ENCODE results near the gene DUSP1.

DNA sequence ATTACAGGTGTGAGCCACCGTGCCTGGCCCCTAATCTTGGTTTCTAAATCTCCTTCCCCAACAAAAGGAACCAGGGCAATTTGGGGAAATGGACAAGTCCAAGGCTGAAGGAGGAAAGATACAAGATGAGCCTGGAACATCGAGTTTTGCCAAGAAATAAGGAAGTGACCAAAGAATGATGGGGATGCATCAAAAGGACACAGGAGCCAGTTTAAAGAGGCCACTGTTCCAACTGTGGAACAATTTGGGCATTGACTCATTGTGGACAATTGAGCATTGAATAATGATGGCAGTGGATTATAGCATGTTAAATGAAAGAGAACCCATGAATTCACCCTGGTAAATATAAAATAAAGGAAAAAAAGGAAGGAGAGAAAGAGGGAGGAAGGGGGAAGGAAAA, 47.5 kb downstream of the DUSP1 start:
- TF ChIP-seq, protein P1, sequence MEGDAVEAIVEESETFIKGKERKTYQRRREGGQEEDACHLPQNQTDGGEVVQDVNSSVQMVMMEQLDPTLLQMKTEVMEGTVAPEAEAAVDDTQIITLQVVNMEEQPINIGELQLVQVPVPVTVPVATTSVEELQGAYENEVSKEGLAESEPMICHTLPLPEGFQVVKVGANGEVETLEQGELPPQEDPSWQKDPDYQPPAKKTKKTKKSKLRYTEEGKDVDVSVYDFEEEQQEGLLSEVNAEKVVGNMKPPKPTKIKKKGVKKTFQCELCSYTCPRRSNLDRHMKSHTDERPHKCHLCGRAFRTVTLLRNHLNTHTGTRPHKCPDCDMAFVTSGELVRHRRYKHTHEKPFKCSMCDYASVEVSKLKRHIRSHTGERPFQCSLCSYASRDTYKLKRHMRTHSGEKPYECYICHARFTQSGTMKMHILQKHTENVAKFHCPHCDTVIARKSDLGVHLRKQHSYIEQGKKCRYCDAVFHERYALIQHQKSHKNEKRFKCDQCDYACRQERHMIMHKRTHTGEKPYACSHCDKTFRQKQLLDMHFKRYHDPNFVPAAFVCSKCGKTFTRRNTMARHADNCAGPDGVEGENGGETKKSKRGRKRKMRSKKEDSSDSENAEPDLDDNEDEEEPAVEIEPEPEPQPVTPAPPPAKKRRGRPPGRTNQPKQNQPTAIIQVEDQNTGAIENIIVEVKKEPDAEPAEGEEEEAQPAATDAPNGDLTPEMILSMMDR (IDR thresholded peaks at IDR 0.05): no peak
- TF ChIP-seq POLR2A (IDR thresholded peaks at IDR 0.05) (no peak), POLR2AphosphoS5 (IDR thresholded peaks at IDR 0.05) (no peak)

Measured in upper lobe of left lung (tissue), 4 donors.